BLaER1 treated with 17β-estradiol and CSF1 and Interleukin-3, amounts not matched to agents 10 nM and 100 nM (cell line): Measurements from ENCODE around the gene LAD1.

Source experiments
- H3K27ac ChIP-seq, 11 experiments: shearing (Covaris generic); formaldehyde crosslinking; 2 replicates each; pipeline ENCODE4 v1.8.1; 2022
- H3K27me3 ChIP-seq, 11 experiments: shearing (Covaris generic); formaldehyde crosslinking; 2 replicates each; pipeline ENCODE4 v1.8.1; 2022
- H3K36me3 ChIP-seq, 11 experiments: shearing (Covaris generic); formaldehyde crosslinking; 2 replicates each; pipeline ENCODE4 v1.8.1; 2022
- H3K4me1 ChIP-seq, 10 experiments: shearing (Covaris generic); formaldehyde crosslinking; 2 replicates each; pipeline ENCODE4 v1.8.1; 2022
- H3K4me2 ChIP-seq, 11 experiments: shearing (Covaris generic); formaldehyde crosslinking; 2 replicates each; pipeline ENCODE4 v1.8.1; 2022
- H3K4me3 ChIP-seq, 10 experiments: shearing (Covaris generic); formaldehyde crosslinking; 2 replicates each; pipeline ENCODE4 v1.8.1; 2022
- H3K9ac ChIP-seq, 11 experiments: shearing (Covaris generic); formaldehyde crosslinking; 2 replicates each; pipeline ENCODE4 v1.8.1; 2022
- H3K9me3 ChIP-seq, 11 experiments: shearing (Covaris generic); formaldehyde crosslinking; replicated peaks in 1 of 11; 2 replicates each; pipeline ENCODE4 v1.8.1; 2022
- H4K20me1 ChIP-seq, 11 experiments: shearing (Covaris generic); formaldehyde crosslinking; 2 replicates each; pipeline ENCODE4 v1.8.1; 2022
- Cebpa-rat ChIP-seq, 11 experiments: shearing (Covaris generic); IDR thresholded peaks; 2 replicates each; pipeline ENCODE4 v1.8.1; 2022

Gene LAD1

DNA sequence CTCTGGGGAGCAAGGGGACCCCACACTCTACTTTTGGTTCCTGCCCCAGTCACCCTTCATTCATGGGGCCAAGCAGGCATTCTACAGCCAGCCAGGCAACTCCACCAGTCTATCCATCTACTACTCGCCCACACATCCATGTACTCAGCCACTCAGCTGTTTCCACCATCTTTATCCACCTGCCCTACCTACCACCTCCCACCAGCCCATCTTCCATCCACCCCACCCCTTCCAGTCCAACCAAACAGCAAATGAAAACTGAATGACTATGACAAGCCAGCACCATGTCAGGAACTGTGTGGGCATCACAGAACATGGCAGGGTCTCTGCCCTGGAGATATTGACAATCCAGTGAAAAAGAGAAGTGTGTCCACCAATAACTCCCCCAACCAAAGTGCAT, 7.9 kb downstream of the LAD1 start:
- H3K27ac ChIP-seq: no peak overlapping the region
- H3K4me1 ChIP-seq: peaks cover 0 to 38% (median 20%) of the 10 kb centered on the region in 10 experiments; a peak in 16 of 20 replicates
- H3K4me2 ChIP-seq: no peak overlapping the region
- no peaks in the 10 kb centered on the region for H3K36me3 ChIP-seq
- H3K4me3 ChIP-seq: no peak overlapping the region
- no peaks in the 10 kb centered on the region; a peak in 1 of 22 replicates for H4K20me1 ChIP-seq
- TF ChIP-seq Cebpa-rat (IDR thresholded peaks at IDR 0.05): no peak
- H3K9me3 ChIP-seq: no peaks in the 10 kb centered on the region
- no peak overlapping the region for H3K9ac ChIP-seq
- no peaks in the 10 kb centered on the region for H3K27me3 ChIP-seq

DNA sequence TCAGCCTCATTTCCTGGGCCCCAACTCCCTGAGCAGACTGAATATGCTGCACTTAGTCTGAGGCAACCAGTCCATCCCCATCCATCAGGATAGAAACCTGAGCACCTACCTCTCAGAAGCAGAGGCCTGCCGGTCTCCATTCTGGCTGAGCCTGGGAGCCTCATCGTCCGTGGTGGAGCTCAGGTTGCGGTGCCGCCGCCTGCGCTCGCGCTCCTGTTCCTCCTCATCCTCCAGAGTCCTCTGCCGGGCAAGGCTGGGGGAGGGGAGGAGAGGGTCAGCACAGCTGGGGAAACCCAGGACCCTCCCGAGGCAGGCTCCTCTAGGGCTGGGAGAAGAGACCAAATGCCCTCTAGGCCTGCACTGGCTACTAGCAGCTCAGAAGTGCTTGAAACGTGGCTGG, 10.1 kb downstream of the LAD1 start:
- Histone ChIP-seq H3K27me3 (no peaks in the 10 kb centered on the region), H3K9me3 (no peaks in the 10 kb centered on the region), H3K4me2 (no peak overlapping the region), H3K4me3 (no peak overlapping the region), H3K9ac (no peak overlapping the region), H3K36me3 (no peaks in the 10 kb centered on the region), H3K4me1 (peaks cover 0 to 20% (median 5%) of the 10 kb centered on the region in 10 experiments; a peak in 12 of 20 replicates), H4K20me1 (peaks cover 0 to 6% (median 0%) of the 10 kb centered on the region in 11 experiments; a peak in 2 of 22 replicates), H3K27ac (no peak overlapping the region)
- TF ChIP-seq Cebpa-rat (IDR thresholded peaks at IDR 0.05): no peak

DNA sequence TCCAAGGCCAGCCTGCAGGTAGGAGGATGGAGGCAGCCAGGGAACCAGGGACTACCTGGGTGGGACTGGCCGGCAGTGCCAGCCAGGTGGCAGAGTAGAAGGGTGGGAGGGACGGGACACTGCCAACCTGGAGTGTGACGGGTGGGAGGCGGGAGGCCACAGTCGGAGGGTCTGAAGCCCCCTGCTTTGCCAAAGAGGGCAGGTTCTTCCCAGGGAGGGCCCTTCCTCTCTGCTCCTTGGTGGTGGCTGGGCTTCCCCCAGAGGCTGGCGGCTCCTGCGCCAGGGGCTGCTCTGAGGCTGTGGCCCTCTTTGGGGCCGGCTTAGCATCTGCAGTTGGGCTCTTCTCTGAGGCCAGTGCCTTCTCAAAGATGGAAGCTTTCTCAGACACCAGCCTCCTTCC, 12.9 kb downstream of the LAD1 start:
- Histone ChIP-seq H3K27ac (no peak overlapping the region), H3K4me1 (peaks cover 0 to 4% (median 0%) of the 10 kb centered on the region in 10 experiments; a peak in 1 of 20 replicates), H3K4me3 (no peak overlapping the region), H4K20me1 (peaks cover 0 to 6% (median 0%) of the 10 kb centered on the region in 11 experiments; a peak in 2 of 22 replicates), H3K9ac (no peak overlapping the region), H3K36me3 (no peaks in the 10 kb centered on the region), H3K4me2 (no peak overlapping the region), H3K27me3 (no peaks in the 10 kb centered on the region), H3K9me3 (no peaks in the 10 kb centered on the region)
- no peak for TF ChIP-seq Cebpa-rat (IDR thresholded peaks at IDR 0.05)

DNA sequence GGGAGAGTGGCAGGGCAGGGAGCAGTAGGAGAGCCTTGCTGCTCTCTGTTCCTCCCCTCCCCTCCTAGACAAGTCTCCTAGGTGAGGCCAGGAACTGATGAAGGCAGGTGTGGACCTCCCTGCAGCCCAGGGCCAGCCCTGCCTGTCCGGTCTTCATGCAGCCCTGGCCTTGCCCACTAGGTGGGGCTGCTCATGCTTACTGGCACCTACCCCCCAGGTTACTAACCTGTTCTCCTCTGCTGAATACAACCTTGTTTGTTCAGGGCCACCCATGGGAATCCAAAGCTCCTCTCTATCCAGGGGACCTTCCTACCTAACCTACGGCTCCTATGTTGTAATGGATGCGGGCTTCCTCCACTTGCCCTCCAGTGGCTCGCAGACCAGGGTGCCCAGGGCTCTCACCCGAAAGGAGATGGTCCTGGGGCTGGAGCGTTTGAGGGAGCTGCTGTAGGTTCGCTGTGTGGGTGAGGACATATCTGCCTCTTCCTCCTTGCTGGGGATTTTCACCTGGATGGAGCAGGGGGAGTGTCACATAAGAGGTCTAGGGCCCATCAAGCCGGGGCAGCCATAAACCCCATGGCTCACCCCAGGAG, 13.7 kb downstream of the LAD1 start:
- H3K36me3 ChIP-seq: no peaks in the 10 kb centered on the region
- peaks cover 0 to 4% (median 0%) of the 10 kb centered on the region in 10 experiments; a peak in 1 of 20 replicates for H3K4me1 ChIP-seq
- H3K4me2 ChIP-seq: no peak overlapping the region
- H4K20me1 ChIP-seq: peaks cover 0 to 6% (median 0%) of the 10 kb centered on the region in 11 experiments; a peak in 2 of 22 replicates
- H3K9me3 ChIP-seq: no peaks in the 10 kb centered on the region
- H3K4me3 ChIP-seq: no peak overlapping the region
- H3K27me3 ChIP-seq: no peaks in the 10 kb centered on the region
- no peak for TF ChIP-seq Cebpa-rat (IDR thresholded peaks at IDR 0.05)
- H3K9ac ChIP-seq: 0 out of 22 replicates have a peak overlapping the region, but pooled peaks of 1 of the 11 experiments have one; percentile 9
- no peak overlapping the region for H3K27ac ChIP-seq

DNA sequence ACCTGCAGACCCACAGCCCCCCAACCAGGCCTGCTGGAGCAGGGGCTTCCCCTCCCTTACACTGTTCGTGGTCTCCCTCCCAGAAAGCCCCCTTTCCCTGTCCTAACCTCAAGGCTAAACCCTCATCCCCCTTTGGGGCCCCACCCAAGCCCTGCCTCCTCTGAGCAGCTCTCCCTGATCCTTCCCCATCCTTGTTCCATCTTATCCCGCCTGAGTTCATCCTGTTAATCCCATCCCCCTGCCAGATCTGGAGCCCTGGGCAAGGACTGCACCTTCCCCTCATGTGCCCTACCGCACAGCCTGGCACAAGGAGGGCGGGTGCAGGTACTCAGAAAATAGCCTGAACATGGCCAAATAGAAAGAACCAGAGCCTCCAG, 14.7 kb downstream of the LAD1 start:
- Histone ChIP-seq H4K20me1 (peaks cover 0 to 6% (median 0%) of the 10 kb centered on the region in 11 experiments; a peak in 2 of 22 replicates), H3K36me3 (no peaks in the 10 kb centered on the region), H3K27me3 (no peaks in the 10 kb centered on the region), H3K4me3 (no peak overlapping the region), H3K27ac (no peak overlapping the region), H3K9ac (no peak overlapping the region), H3K9me3 (no peaks in the 10 kb centered on the region), H3K4me2 (no peak overlapping the region), H3K4me1 (peaks cover 0 to 4% (median 0%) of the 10 kb centered on the region in 10 experiments; a peak in 1 of 20 replicates)
- TF ChIP-seq Cebpa-rat (IDR thresholded peaks at IDR 0.05): no peak

DNA sequence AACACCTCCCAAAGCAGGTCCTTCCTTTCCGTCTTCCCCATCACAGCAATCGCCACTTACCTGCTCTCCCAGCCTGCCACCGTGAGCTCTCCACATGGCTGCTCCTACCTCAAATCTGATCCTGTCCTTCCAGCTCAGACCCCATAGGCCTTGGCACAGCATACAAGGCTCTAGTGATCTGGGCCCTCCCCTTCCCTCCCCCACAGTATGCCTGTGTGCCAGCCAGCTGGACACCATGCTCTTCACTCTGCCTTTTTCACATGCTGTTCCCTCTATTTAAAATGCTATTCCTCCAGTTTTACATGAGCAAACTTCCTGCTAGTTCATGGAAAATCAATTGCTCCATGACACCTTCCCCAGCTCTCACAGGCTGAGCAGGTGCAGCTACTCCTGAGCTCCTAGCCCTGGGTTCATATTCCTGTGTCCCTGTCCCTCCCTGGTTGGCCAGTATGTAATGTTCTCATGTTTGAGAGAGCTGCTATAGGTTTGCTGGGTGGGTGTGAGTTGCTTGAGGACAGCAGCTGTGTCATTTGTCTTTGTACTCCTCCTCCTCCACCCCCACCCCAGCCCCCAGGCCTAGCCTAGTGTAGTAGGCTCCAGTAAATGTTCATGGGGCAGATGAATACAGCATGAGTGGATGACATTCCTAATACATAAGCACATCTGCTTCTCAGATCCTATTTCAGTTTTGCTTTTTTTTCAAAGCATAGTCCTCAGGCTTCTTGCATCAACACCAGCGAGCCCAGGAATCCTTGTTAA, 15.3 kb downstream of the LAD1 start:
- H3K4me2 ChIP-seq: no peak overlapping the region

DNA sequence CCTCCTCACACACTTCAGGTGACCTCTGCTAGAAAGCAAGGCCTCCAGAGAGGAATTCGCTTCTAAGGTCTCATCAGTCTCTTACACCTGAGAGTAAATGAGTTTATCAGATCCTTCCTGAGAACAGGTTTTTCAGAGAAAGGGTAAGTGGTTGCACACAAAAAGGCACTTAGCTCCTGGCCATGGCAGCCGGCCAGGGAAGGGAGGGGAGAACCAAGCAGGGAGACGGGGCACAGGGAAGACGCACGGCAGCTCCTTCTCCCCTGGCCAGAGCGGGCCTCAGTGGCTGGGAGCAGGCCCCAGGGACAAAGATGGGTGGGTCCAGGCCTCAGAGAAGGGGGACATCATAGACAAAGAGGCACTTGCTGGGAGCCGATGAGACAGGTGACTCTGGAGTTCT, 18.0 kb downstream of the LAD1 start:
- no peaks in the 10 kb centered on the region for H3K9me3 ChIP-seq
- no peak overlapping the region for H3K4me3 ChIP-seq
- no peak for TF ChIP-seq Cebpa-rat (IDR thresholded peaks at IDR 0.05)
- H4K20me1 ChIP-seq: peaks cover 0 to 6% (median 0%) of the 10 kb centered on the region in 11 experiments; a peak in 2 of 22 replicates
- peaks cover 0 to 4% (median 0%) of the 10 kb centered on the region in 10 experiments; a peak in 1 of 20 replicates for H3K4me1 ChIP-seq
- H3K4me2 ChIP-seq: no peak overlapping the region
- no peak overlapping the region for H3K27ac ChIP-seq
- H3K27me3 ChIP-seq: no peaks in the 10 kb centered on the region
- no peak overlapping the region for H3K9ac ChIP-seq
- no peaks in the 10 kb centered on the region for H3K36me3 ChIP-seq

More for the DNA sequence above, 15.3 kb downstream of the LAD1 start:
- H3K4me1 ChIP-seq: peaks cover 0 to 4% (median 0%) of the 10 kb centered on the region in 10 experiments; a peak in 1 of 20 replicates
- H3K27ac ChIP-seq: no peak overlapping the region
- H3K4me3 ChIP-seq: no peak overlapping the region
- no peak for TF ChIP-seq Cebpa-rat (IDR thresholded peaks at IDR 0.05)
- no peaks in the 10 kb centered on the region for H3K27me3 ChIP-seq
- no peak overlapping the region for H3K9ac ChIP-seq
- peaks cover 0 to 6% (median 0%) of the 10 kb centered on the region in 11 experiments; a peak in 2 of 22 replicates for H4K20me1 ChIP-seq
- H3K36me3 ChIP-seq: no peaks in the 10 kb centered on the region
- no peaks in the 10 kb centered on the region for H3K9me3 ChIP-seq

DNA sequence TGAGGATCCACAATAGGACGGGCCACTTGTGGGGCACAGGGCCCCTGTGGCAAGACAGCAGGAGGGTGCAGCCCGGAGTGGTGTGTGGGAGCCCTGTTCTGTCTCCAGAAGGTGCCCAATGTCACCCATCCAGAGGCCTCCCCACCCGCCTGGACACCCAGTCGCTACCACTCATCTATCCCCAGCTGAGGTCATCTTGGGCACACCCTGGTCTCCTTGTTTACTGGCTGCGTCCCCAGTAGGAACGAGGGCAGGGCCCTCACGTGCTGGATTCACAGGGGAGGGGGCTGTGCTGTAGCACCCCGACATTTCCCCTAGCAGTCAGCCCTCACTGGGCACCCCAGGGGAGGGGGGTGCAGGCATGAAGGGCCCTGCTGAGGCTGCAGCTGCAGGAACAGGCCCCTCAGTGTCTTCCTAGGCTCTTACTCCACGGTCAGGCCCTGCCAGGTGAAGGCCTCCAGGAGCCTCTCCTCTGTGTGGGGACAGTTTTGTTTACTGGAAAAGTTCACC, 19.3 kb downstream of the LAD1 start:
- Histone ChIP-seq H3K4me1 (peaks cover 0 to 10% (median 3%) of the 10 kb centered on the region in 10 experiments; a peak in 6 of 20 replicates), H3K4me3 (no peak overlapping the region), H3K4me2 (no peak overlapping the region), H3K36me3 (no peaks in the 10 kb centered on the region), H3K27ac (no peak overlapping the region), H3K9ac (no peak overlapping the region), H3K9me3 (no peaks in the 10 kb centered on the region), H3K27me3 (no peaks in the 10 kb centered on the region), H4K20me1 (no peaks in the 10 kb centered on the region; a peak in 1 of 22 replicates)
- no peak for TF ChIP-seq Cebpa-rat (IDR thresholded peaks at IDR 0.05)

DNA sequence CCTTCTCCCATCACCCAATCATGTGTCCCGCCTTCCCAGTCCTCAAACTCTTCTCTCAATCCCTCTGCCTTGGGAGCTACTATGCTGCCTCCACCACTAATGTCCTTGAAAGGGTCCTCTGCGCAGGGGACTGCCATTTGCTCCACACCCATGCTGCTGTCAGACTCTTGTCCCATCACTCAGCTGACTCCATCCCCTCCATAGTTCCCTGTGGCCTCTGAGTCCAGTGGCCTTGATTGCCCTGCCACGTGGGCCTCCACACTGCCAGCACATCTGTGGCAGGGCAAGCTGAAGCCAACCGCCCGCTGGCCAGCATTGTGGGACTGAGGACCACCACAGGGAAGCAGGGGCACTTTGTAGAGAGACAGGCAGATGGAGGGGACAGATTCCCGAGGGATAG, 20.3 kb downstream of the LAD1 start:
- no peak overlapping the region for H3K4me3 ChIP-seq
- no peaks in the 10 kb centered on the region for H3K27me3 ChIP-seq
- no peaks in the 10 kb centered on the region for H3K36me3 ChIP-seq
- no peak overlapping the region for H3K4me2 ChIP-seq
- TF ChIP-seq Cebpa-rat (IDR thresholded peaks at IDR 0.05): no peak
- H3K27ac ChIP-seq: no peak overlapping the region
- H4K20me1 ChIP-seq: no peaks in the 10 kb centered on the region; a peak in 1 of 22 replicates
- H3K9me3 ChIP-seq: no peaks in the 10 kb centered on the region
- H3K4me1 ChIP-seq: peaks cover 0 to 10% (median 3%) of the 10 kb centered on the region in 10 experiments; a peak in 6 of 20 replicates
- H3K9ac ChIP-seq: no peak overlapping the region
